ENCODE measurements around the gene CHST8.
A peak's percentile ranks its signal among the peaks of the same experiment; 100 is the strongest.

The CHST8 gene

DNA sequence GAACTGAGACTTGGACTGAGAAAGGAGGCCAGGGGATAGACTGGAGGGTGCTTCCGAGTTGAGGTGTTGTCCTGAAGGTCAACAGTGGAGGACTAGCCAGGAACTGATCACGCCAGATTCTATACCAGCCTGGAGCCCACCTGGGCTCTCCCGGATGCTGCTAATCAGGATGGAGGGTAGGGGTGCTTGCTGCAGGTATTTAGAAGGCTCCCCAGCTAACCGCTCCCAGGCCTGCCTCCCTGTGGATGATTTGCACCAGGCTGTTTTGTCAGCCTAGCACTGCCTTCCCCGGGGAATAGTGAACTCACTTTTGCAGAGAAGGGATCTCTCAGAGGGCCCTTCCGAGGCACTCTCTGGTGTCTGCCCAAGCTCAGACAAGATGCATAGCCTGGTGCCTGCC, 114.4 kb downstream of the CHST8 start:
- peaks cover 0 to 19% (median 7%) of the 10 kb centered on the region in 5 experiments for H3K27me3 ChIP-seq (replicated peaks in 2 of 5; ENCODE audit: control insufficient read depth in 4 of 5, insufficient read depth in 5 of 5, low read length in 4 of 5)
- CTCF ChIA-PET: no interaction called here
- no peaks in the 10 kb centered on the region for H3K36me3 ChIP-seq (ENCODE audit: control insufficient read depth in 4 of 4, insufficient read depth in 4 of 4, low read length in 3 of 4)
- WGBS (ENCODE audit: insufficient coverage): 76% methylated on average over 6 of the region's 6 CpGs
- POLR2A ChIA-PET: no interaction called here
- no peak overlapping the region for H3K27ac ChIP-seq (ENCODE audit: insufficient read depth in 1 of 2, low read depth in 1 of 2, low read length in 2 of 2, poor library complexity in 1 of 2, severe bottlenecking in 2 of 2)
- peaks cover 0 to 6% (median 0%) of the 10 kb centered on the region in 5 experiments for H3K9me3 ChIP-seq (ENCODE audit: control extremely low read depth in 1 of 5, control insufficient read depth in 4 of 5, insufficient read depth in 2 of 5, low read depth in 1 of 5, low read length in 4 of 5)
- no peaks in the 10 kb centered on the region for H3K4me1 ChIP-seq (ENCODE audit: control extremely low read depth in 1 of 4, control insufficient read depth in 4 of 4, insufficient read depth in 4 of 4, low read length in 3 of 4)
- no peak for DNase-seq
- no peak overlapping the region for H3K4me3 ChIP-seq (ENCODE audit: control insufficient read depth in 1 of 7, extremely low read depth in 1 of 7, insufficient read depth in 4 of 7, low read depth in 2 of 7, low read length in 6 of 7)

- 100% methylated on average over 1 of the region's 3 CpGs for WGBS (ENCODE audit: insufficient coverage)
- Histone ChIP-seq H3K27me3 (replicated peaks in 2 of 5; ENCODE audit: control insufficient read depth in 4 of 5, insufficient read depth in 5 of 5, low read length in 4 of 5) (peaks cover 0 to 19% (median 7%) of the 10 kb centered on the region in 5 experiments), H3K36me3 (ENCODE audit: control insufficient read depth in 4 of 4, insufficient read depth in 4 of 4, low read length in 3 of 4) (no peaks in the 10 kb centered on the region), H3K9me3 (ENCODE audit: control extremely low read depth in 1 of 5, control insufficient read depth in 4 of 5, insufficient read depth in 2 of 5, low read depth in 1 of 5, low read length in 4 of 5) (peaks cover 0 to 6% (median 0%) of the 10 kb centered on the region in 5 experiments), H3K4me3 (ENCODE audit: control insufficient read depth in 1 of 7, extremely low read depth in 1 of 7, insufficient read depth in 4 of 7, low read depth in 2 of 7, low read length in 6 of 7) (no peak overlapping the region), H3K4me1 (ENCODE audit: control extremely low read depth in 1 of 4, control insufficient read depth in 4 of 4, insufficient read depth in 4 of 4, low read length in 3 of 4) (no peaks in the 10 kb centered on the region), H3K27ac (ENCODE audit: insufficient read depth in 1 of 2, low read depth in 1 of 2, low read length in 2 of 2, poor library complexity in 1 of 2, severe bottlenecking in 2 of 2) (no peak overlapping the region)
- CTCF ChIA-PET: no interaction called here
- POLR2A ChIA-PET: no interaction called here
- no peak for DNase-seq
Measured at GRCh38 chr19:33736787-33737186, 115.0 kb downstream of the CHST8 start.

GRCh38 chr19:33737681-33738371, 116.1 kb downstream of the CHST8 start:
- H3K4me3 ChIP-seq (ENCODE audit: control insufficient read depth in 1 of 7, extremely low read depth in 1 of 7, insufficient read depth in 4 of 7, low read depth in 2 of 7, low read length in 6 of 7): no peak overlapping the region
- ChIA-PET CTCF (no interaction called here), POLR2A (no interaction called here)

GRCh38 chr19:33740811-33741396, 119.2 kb downstream of the CHST8 start:
- Histone ChIP-seq H3K27me3 (replicated peaks in 2 of 5; ENCODE audit: control insufficient read depth in 4 of 5, insufficient read depth in 5 of 5, low read length in 4 of 5) (peaks cover 0 to 14% (median 2%) of the 10 kb centered on the region in 5 experiments), H3K27ac (ENCODE audit: insufficient read depth in 1 of 2, low read depth in 1 of 2, low read length in 2 of 2, poor library complexity in 1 of 2, severe bottlenecking in 2 of 2) (no peak overlapping the region), H3K4me1 (ENCODE audit: control extremely low read depth in 1 of 4, control insufficient read depth in 4 of 4, insufficient read depth in 4 of 4, low read length in 3 of 4) (no peaks in the 10 kb centered on the region), H3K36me3 (ENCODE audit: control insufficient read depth in 4 of 4, insufficient read depth in 4 of 4, low read length in 3 of 4) (no peaks in the 10 kb centered on the region), H3K9me3 (ENCODE audit: control extremely low read depth in 1 of 5, control insufficient read depth in 4 of 5, insufficient read depth in 2 of 5, low read depth in 1 of 5, low read length in 4 of 5) (no peaks in the 10 kb centered on the region), H3K4me3 (ENCODE audit: control insufficient read depth in 1 of 7, extremely low read depth in 1 of 7, insufficient read depth in 4 of 7, low read depth in 2 of 7, low read length in 6 of 7) (no peak overlapping the region)
- CTCF ChIA-PET: interaction anchor here (2.3 kb wide), 1 partner anchor 29 kb away, joined by 7 read pairs; no protein-coding TSS in a partner anchor
- peak; percentile 42 to 67 (median 56) for DNase-seq
- 15% methylated on average over 8 of the region's 9 CpGs for WGBS (ENCODE audit: insufficient coverage)
- POLR2A ChIA-PET: interaction anchor here (0.7 kb wide), 1 partner anchor 533 kb away, joined by 3 read pairs; no protein-coding TSS in a partner anchor

More at GRCh38 chr19:33737681-33738371, 116.1 kb downstream of the CHST8 start:
- peaks cover 0 to 2% (median 0%) of the 10 kb centered on the region in 5 experiments for H3K9me3 ChIP-seq (ENCODE audit: control extremely low read depth in 1 of 5, control insufficient read depth in 4 of 5, insufficient read depth in 2 of 5, low read depth in 1 of 5, low read length in 4 of 5)
- no peaks in the 10 kb centered on the region for H3K36me3 ChIP-seq (ENCODE audit: control insufficient read depth in 4 of 4, insufficient read depth in 4 of 4, low read length in 3 of 4)
- no peaks in the 10 kb centered on the region for H3K4me1 ChIP-seq (ENCODE audit: control extremely low read depth in 1 of 4, control insufficient read depth in 4 of 4, insufficient read depth in 4 of 4, low read length in 3 of 4)
- peaks cover 0 to 19% (median 7%) of the 10 kb centered on the region in 5 experiments for H3K27me3 ChIP-seq (replicated peaks in 2 of 5; ENCODE audit: control insufficient read depth in 4 of 5, insufficient read depth in 5 of 5, low read length in 4 of 5)
- DNase-seq: no peak
- WGBS (ENCODE audit: insufficient coverage): 89% methylated on average over 3 of the region's 4 CpGs
- H3K27ac ChIP-seq (ENCODE audit: insufficient read depth in 1 of 2, low read depth in 1 of 2, low read length in 2 of 2, poor library complexity in 1 of 2, severe bottlenecking in 2 of 2): no peak overlapping the region

- Histone ChIP-seq H3K27me3 (replicated peaks in 2 of 5; ENCODE audit: control insufficient read depth in 4 of 5, insufficient read depth in 5 of 5, low read length in 4 of 5) (peaks cover 0 to 8% (median 0%) of the 10 kb centered on the region in 5 experiments), H3K4me1 (ENCODE audit: control extremely low read depth in 1 of 4, control insufficient read depth in 4 of 4, insufficient read depth in 4 of 4, low read length in 3 of 4) (no peaks in the 10 kb centered on the region), H3K27ac (ENCODE audit: insufficient read depth in 1 of 2, low read depth in 1 of 2, low read length in 2 of 2, poor library complexity in 1 of 2, severe bottlenecking in 2 of 2) (no peak overlapping the region), H3K4me3 (ENCODE audit: control insufficient read depth in 1 of 7, extremely low read depth in 1 of 7, insufficient read depth in 4 of 7, low read depth in 2 of 7, low read length in 6 of 7) (no peak overlapping the region), H3K36me3 (ENCODE audit: control insufficient read depth in 4 of 4, insufficient read depth in 4 of 4, low read length in 3 of 4) (no peaks in the 10 kb centered on the region), H3K9me3 (ENCODE audit: control extremely low read depth in 1 of 5, control insufficient read depth in 4 of 5, insufficient read depth in 2 of 5, low read depth in 1 of 5, low read length in 4 of 5) (no peaks in the 10 kb centered on the region)
- WGBS (ENCODE audit: insufficient coverage): 85% methylated on average over 6 of the region's 6 CpGs
- CTCF ChIA-PET: no interaction called here
- DNase-seq: no peak
- POLR2A ChIA-PET: no interaction called here
Measured at GRCh38 chr19:33745297-33745696, 123.5 kb downstream of the CHST8 start.

DNA sequence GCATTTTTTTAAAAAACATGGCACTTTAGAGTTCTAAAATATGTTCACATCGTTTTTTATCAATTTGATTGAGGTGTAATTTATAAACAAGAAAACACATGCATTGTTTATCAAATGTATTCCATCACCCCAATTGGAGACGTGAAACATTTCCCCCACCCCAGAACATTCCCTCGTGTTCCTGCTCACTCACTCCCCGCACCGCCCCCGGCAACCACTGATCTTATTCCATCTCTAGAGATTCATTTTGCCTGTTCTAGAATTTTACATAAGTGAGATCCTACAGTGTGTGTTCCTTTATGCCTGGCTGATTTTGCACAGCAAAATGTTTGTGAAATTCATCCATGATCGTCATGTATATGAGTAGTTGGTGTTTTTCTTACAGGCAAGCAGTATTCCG, 124.4 kb downstream of the CHST8 start:
- no peak for DNase-seq
- ChIA-PET POLR2A (no interaction called here), CTCF (no interaction called here)
- no CpG with 5 or more reads among the region's 8 CpGs for WGBS (ENCODE audit: insufficient coverage)
- H3K27me3 ChIP-seq (replicated peaks in 2 of 5; ENCODE audit: control insufficient read depth in 4 of 5, insufficient read depth in 5 of 5, low read length in 4 of 5): peaks cover 0 to 8% (median 0%) of the 10 kb centered on the region in 5 experiments
- H3K27ac ChIP-seq (ENCODE audit: insufficient read depth in 1 of 2, low read depth in 1 of 2, low read length in 2 of 2, poor library complexity in 1 of 2, severe bottlenecking in 2 of 2): no peak overlapping the region
- H3K4me1 ChIP-seq (ENCODE audit: control extremely low read depth in 1 of 4, control insufficient read depth in 4 of 4, insufficient read depth in 4 of 4, low read length in 3 of 4): no peaks in the 10 kb centered on the region
- H3K36me3 ChIP-seq (ENCODE audit: control insufficient read depth in 4 of 4, insufficient read depth in 4 of 4, low read length in 3 of 4): no peaks in the 10 kb centered on the region
- H3K4me3 ChIP-seq (ENCODE audit: control insufficient read depth in 1 of 7, extremely low read depth in 1 of 7, insufficient read depth in 4 of 7, low read depth in 2 of 7, low read length in 6 of 7): no peak overlapping the region
- no peaks in the 10 kb centered on the region for H3K9me3 ChIP-seq (ENCODE audit: control extremely low read depth in 1 of 5, control insufficient read depth in 4 of 5, insufficient read depth in 2 of 5, low read depth in 1 of 5, low read length in 4 of 5)

GRCh38 chr19:33747273-33747672, 125.5 kb downstream of the CHST8 start:
- POLR2A ChIA-PET: no interaction called here
- Histone ChIP-seq H3K27me3 (replicated peaks in 2 of 5; ENCODE audit: control insufficient read depth in 4 of 5, insufficient read depth in 5 of 5, low read length in 4 of 5) (peaks cover 0 to 9% (median 0%) of the 10 kb centered on the region in 5 experiments), H3K4me3 (ENCODE audit: control insufficient read depth in 1 of 7, extremely low read depth in 1 of 7, insufficient read depth in 4 of 7, low read depth in 2 of 7, low read length in 6 of 7) (no peak overlapping the region), H3K36me3 (ENCODE audit: control insufficient read depth in 4 of 4, insufficient read depth in 4 of 4, low read length in 3 of 4) (no peaks in the 10 kb centered on the region), H3K27ac (ENCODE audit: insufficient read depth in 1 of 2, low read depth in 1 of 2, low read length in 2 of 2, poor library complexity in 1 of 2, severe bottlenecking in 2 of 2) (no peak overlapping the region), H3K9me3 (ENCODE audit: control extremely low read depth in 1 of 5, control insufficient read depth in 4 of 5, insufficient read depth in 2 of 5, low read depth in 1 of 5, low read length in 4 of 5) (no peaks in the 10 kb centered on the region), H3K4me1 (ENCODE audit: control extremely low read depth in 1 of 4, control insufficient read depth in 4 of 4, insufficient read depth in 4 of 4, low read length in 3 of 4) (no peaks in the 10 kb centered on the region)
- CTCF ChIA-PET: interaction anchor here (0.9 kb wide), 1 partner anchor 14 kb away, joined by 3 read pairs; no protein-coding TSS in a partner anchor
- DNase-seq: no peak
- WGBS (ENCODE audit: insufficient coverage): 79% methylated on average over 2 of the region's 4 CpGs
